ENCODE measurements around the gene SARS1.
"Not testable (repeated sequence)": the region's sequence is repeated elsewhere in the genome, so short reads cannot be mapped to it uniquely, and the experiment has no call there.

The SARS1 gene

GRCh38 chr1:109206339-109206738 lies 7.4 kb upstream of the SARS1 start:
- Histone ChIP-seq H3K27me3 (ENCODE audit: control insufficient read depth in 1 of 2, insufficient read depth in 2 of 2, low read length in 2 of 2) (no peaks in the 10 kb centered on the region), H3K4me3 (ENCODE audit: low read depth in 1 of 2, low read length in 2 of 2) (no peak overlapping the region), H3K9me3 (ENCODE audit: control insufficient read depth in 1 of 2, low read length in 2 of 2) (no peaks in the 10 kb centered on the region), H3K27ac (ENCODE audit: low read depth, low read length) (no peak overlapping the region), H3K9ac (ENCODE audit: low read depth in 1 of 2, low read length in 2 of 2) (no peak overlapping the region), H3K36me3 (ENCODE audit: control insufficient read depth in 1 of 2, insufficient read depth in 2 of 2, low read length in 2 of 2) (peaks cover 6 to 11% of the 10 kb centered on the region in 2 donors), H3K4me1 (ENCODE audit: control insufficient read depth in 1 of 2, insufficient read depth in 2 of 2, low read length in 2 of 2) (peaks cover 14 to 15% of the 10 kb centered on the region in 2 donors)

GRCh38 chr1:109207467-109208103 lies 6.1 kb upstream of the SARS1 start:
- no peak overlapping the region for H3K9ac ChIP-seq (ENCODE audit: low read depth in 1 of 2, low read length in 2 of 2)
- no peaks in the 10 kb centered on the region for H3K27me3 ChIP-seq (ENCODE audit: control insufficient read depth in 1 of 2, insufficient read depth in 2 of 2, low read length in 2 of 2)
- peaks cover 14 to 15% of the 10 kb centered on the region in 2 donors for H3K4me1 ChIP-seq (ENCODE audit: control insufficient read depth in 1 of 2, insufficient read depth in 2 of 2, low read length in 2 of 2)
- no peak overlapping the region for H3K4me3 ChIP-seq (ENCODE audit: low read depth in 1 of 2, low read length in 2 of 2)
- no peak overlapping the region for H3K27ac ChIP-seq (ENCODE audit: low read depth, low read length)
- peaks cover 6 to 7% of the 10 kb centered on the region in 2 donors for H3K36me3 ChIP-seq (ENCODE audit: control insufficient read depth in 1 of 2, insufficient read depth in 2 of 2, low read length in 2 of 2)
- H3K9me3 ChIP-seq (ENCODE audit: control insufficient read depth in 1 of 2, low read length in 2 of 2): no peaks in the 10 kb centered on the region

DNA sequence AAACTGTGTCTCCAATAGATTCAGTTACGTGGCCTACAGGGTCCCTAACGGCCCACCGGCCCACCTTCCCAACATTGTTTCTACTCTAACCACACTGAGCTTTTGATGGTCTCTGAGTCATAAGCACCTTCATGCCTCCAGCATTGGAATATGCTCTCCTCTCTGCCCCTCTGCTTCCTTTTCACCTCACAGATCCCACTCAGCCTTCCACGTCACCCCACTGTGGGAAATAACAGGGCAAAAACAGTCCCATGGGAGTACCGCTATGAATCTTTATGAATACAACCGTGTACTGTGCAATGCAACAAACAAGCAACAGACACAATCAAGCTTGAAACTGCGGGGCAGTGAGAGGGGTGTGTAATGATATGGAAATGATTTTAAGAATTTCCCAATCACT lies 5.3 kb upstream of the SARS1 start:
- H3K9ac ChIP-seq (ENCODE audit: low read depth in 1 of 2, low read length in 2 of 2): peak overlapping the region in 1 of 2 donors; percentile 5
- H3K36me3 ChIP-seq (ENCODE audit: control insufficient read depth in 1 of 2, insufficient read depth in 2 of 2, low read length in 2 of 2): peaks cover under 1 to 6% of the 10 kb centered on the region in 2 donors
- H3K27ac ChIP-seq (ENCODE audit: low read depth, low read length): no peak overlapping the region
- peak overlapping the region; percentile 36 to 64 for H3K4me3 ChIP-seq (ENCODE audit: low read depth in 1 of 2, low read length in 2 of 2)
- no peaks in the 10 kb centered on the region for H3K27me3 ChIP-seq (ENCODE audit: control insufficient read depth in 1 of 2, insufficient read depth in 2 of 2, low read length in 2 of 2)
- peaks cover 14 to 18% of the 10 kb centered on the region in 2 donors for H3K4me1 ChIP-seq (ENCODE audit: control insufficient read depth in 1 of 2, insufficient read depth in 2 of 2, low read length in 2 of 2)
- H3K9me3 ChIP-seq (ENCODE audit: control insufficient read depth in 1 of 2, low read length in 2 of 2): no peaks in the 10 kb centered on the region

DNA sequence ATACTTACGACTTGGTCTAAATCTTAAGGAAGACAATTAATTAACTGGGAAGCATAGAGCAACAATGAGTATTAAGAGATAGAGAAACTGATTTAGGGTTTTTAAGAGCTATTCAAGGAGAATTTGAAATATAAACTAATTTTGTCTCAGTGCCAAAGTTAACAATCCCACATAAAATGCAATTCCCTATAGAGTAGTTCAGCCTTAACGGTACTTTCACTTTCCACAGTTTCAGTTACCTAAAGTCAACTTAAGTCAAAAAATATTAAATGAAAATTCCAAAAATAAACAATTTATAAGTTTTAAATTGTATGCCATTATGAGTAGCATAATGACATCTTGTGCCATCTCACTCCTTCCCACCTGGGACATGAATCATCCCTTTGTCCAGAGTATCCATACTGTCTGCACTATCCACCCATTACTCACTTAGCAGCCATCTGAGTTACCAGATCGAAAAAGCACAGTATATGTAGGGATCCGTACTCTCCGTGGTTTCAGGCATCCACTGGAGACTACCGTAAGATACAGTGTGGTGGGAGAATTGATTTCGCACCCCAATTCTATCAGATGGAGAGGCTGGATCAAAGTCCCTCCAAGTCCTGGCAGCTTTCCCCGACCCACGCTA lies 4.8 kb upstream of the SARS1 start:
- no peak overlapping the region for H3K27ac ChIP-seq (ENCODE audit: low read depth, low read length)
- H3K4me3 ChIP-seq (ENCODE audit: low read depth in 1 of 2, low read length in 2 of 2): peak overlapping the region; percentile 36 to 64

DNA sequence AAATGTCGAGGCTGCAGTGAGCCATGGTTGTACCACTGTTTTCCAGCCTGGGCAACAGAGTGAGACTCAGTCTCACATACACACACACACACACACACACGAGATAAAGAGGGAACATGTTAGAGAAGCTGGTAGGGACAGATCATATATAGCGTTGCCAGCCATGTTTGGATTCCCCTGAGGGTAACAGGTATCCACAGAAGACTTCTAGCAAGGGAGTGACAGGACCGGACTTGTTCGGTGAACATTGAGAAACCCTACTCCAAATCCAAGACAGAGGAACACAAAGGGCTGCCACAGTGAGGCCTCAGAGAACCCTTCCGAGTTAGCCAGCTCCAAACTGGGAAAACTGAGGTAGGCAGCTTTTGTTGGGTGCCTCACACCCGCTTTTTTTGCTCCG lies 3.7 kb upstream of the SARS1 start:
- Histone ChIP-seq H3K4me3 (ENCODE audit: low read depth in 1 of 2, low read length in 2 of 2) (no peak overlapping the region), H3K9me3 (ENCODE audit: control insufficient read depth in 1 of 2, low read length in 2 of 2) (no peaks in the 10 kb centered on the region), H3K9ac (ENCODE audit: low read depth in 1 of 2, low read length in 2 of 2) (no peak overlapping the region), H3K27me3 (ENCODE audit: control insufficient read depth in 1 of 2, insufficient read depth in 2 of 2, low read length in 2 of 2) (no peaks in the 10 kb centered on the region), H3K4me1 (ENCODE audit: control insufficient read depth in 1 of 2, insufficient read depth in 2 of 2, low read length in 2 of 2) (peaks cover 16 to 25% of the 10 kb centered on the region in 2 donors), H3K36me3 (ENCODE audit: control insufficient read depth in 1 of 2, insufficient read depth in 2 of 2, low read length in 2 of 2) (no peaks in the 10 kb centered on the region), H3K27ac (ENCODE audit: low read depth, low read length) (no peak overlapping the region)

More for the DNA sequence above, 4.8 kb upstream of the SARS1 start:
- peak overlapping the region; percentile 20 to 31 for H3K9ac ChIP-seq (ENCODE audit: low read depth in 1 of 2, low read length in 2 of 2)
- H3K36me3 ChIP-seq (ENCODE audit: control insufficient read depth in 1 of 2, insufficient read depth in 2 of 2, low read length in 2 of 2): peaks cover 0 to 6% of the 10 kb centered on the region in 2 donors
- H3K9me3 ChIP-seq (ENCODE audit: control insufficient read depth in 1 of 2, low read length in 2 of 2): no peaks in the 10 kb centered on the region
- peaks cover 14 to 19% of the 10 kb centered on the region in 2 donors for H3K4me1 ChIP-seq (ENCODE audit: control insufficient read depth in 1 of 2, insufficient read depth in 2 of 2, low read length in 2 of 2)
- no peaks in the 10 kb centered on the region for H3K27me3 ChIP-seq (ENCODE audit: control insufficient read depth in 1 of 2, insufficient read depth in 2 of 2, low read length in 2 of 2)

DNA sequence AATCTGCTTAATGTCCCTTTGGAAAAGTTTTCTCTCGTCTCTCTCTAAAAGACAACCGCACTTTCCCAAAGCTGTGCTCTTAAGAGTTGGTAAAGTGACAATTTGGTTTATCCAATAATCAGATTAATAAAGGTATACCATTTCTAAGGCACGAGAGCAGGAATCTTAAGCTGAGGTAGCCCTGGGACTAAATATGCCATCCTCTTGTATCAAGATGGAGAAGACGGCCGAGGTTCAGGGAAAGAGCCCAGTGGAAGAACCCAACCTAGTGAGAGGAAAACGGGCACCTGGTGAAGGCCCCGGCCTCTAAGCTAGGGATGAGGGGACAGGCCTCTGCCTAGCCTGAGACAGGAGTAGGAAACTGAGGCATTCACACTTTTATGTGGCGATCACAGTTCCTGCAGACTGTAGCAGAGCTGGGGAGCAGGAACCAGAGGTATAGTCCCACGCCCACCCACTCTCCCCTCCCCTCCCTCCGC lies 334 bp upstream of the SARS1 start:
- peak overlapping the region; percentile 5 for H3K27ac ChIP-seq (ENCODE audit: low read depth, low read length)
- H3K27me3 ChIP-seq (ENCODE audit: control insufficient read depth in 1 of 2, insufficient read depth in 2 of 2, low read length in 2 of 2): no peaks in the 10 kb centered on the region
- H3K36me3 ChIP-seq (ENCODE audit: control insufficient read depth in 1 of 2, insufficient read depth in 2 of 2, low read length in 2 of 2): no peaks in the 10 kb centered on the region
- peak overlapping the region; percentile 63 to 86 for H3K9ac ChIP-seq (ENCODE audit: low read depth in 1 of 2, low read length in 2 of 2)
- H3K4me3 ChIP-seq (ENCODE audit: low read depth in 1 of 2, low read length in 2 of 2): peak overlapping the region; percentile 91 to 96
- no peaks in the 10 kb centered on the region for H3K9me3 ChIP-seq (ENCODE audit: control insufficient read depth in 1 of 2, low read length in 2 of 2)
- peaks cover 26 to 40% of the 10 kb centered on the region in 2 donors for H3K4me1 ChIP-seq (ENCODE audit: control insufficient read depth in 1 of 2, insufficient read depth in 2 of 2, low read length in 2 of 2)

GRCh38 chr1:109214695-109215623 lies 1.2 kb downstream of the SARS1 start:
- Histone ChIP-seq H3K36me3 (ENCODE audit: control insufficient read depth in 1 of 2, insufficient read depth in 2 of 2, low read length in 2 of 2) (no peaks in the 10 kb centered on the region), H3K27ac (ENCODE audit: low read depth, low read length) (peak overlapping the region; percentile 73), H3K4me1 (ENCODE audit: control insufficient read depth in 1 of 2, insufficient read depth in 2 of 2, low read length in 2 of 2) (peaks cover 16 to 29% of the 10 kb centered on the region in 2 donors), H3K27me3 (ENCODE audit: control insufficient read depth in 1 of 2, insufficient read depth in 2 of 2, low read length in 2 of 2) (no peaks in the 10 kb centered on the region), H3K9ac (ENCODE audit: low read depth in 1 of 2, low read length in 2 of 2) (peak overlapping the region; percentile 86 to 87), H3K9me3 (ENCODE audit: control insufficient read depth in 1 of 2, low read length in 2 of 2) (no peaks in the 10 kb centered on the region), H3K4me3 (ENCODE audit: low read depth in 1 of 2, low read length in 2 of 2) (peak overlapping the region; percentile 91 to 96)

DNA sequence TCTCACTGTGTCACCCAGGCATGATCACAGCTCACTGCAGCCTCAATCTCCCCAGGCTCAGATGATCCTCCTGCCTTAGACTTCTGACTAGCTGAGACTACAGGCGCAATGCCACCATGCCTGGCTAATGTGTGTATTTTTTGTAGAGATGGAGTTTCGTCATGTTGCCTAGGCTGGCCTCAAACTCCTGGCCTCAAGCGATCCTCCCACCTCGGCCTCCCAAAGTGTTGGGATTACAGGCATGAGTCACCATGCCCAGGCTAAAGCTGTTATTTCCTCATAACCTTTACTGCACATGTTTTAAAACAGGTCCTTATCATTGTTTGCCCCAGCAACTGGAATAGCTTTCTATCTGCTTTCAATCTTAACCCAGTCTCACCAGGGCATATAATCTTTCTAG lies 2.9 kb downstream of the SARS1 start:
- Histone ChIP-seq H3K27ac (ENCODE audit: low read depth, low read length) (no peak overlapping the region), H3K27me3 (ENCODE audit: control insufficient read depth in 1 of 2, insufficient read depth in 2 of 2, low read length in 2 of 2) (no peaks in the 10 kb centered on the region), H3K9me3 (ENCODE audit: control insufficient read depth in 1 of 2, low read length in 2 of 2) (no peaks in the 10 kb centered on the region), H3K9ac (ENCODE audit: low read depth in 1 of 2, low read length in 2 of 2) (no peak overlapping the region), H3K4me1 (ENCODE audit: control insufficient read depth in 1 of 2, insufficient read depth in 2 of 2, low read length in 2 of 2) (peaks cover 16 to 29% of the 10 kb centered on the region in 2 donors), H3K4me3 (ENCODE audit: low read depth in 1 of 2, low read length in 2 of 2) (no peak overlapping the region), H3K36me3 (ENCODE audit: control insufficient read depth in 1 of 2, insufficient read depth in 2 of 2, low read length in 2 of 2) (no peaks in the 10 kb centered on the region)

GRCh38 chr1:109218516-109218915 lies 4.8 kb downstream of the SARS1 start:
- no peak overlapping the region for H3K9ac ChIP-seq (ENCODE audit: low read depth in 1 of 2, low read length in 2 of 2)
- H3K9me3 ChIP-seq (ENCODE audit: control insufficient read depth in 1 of 2, low read length in 2 of 2): no peaks in the 10 kb centered on the region
- peaks cover 0 to 3% of the 10 kb centered on the region in 2 donors for H3K36me3 ChIP-seq (ENCODE audit: control insufficient read depth in 1 of 2, insufficient read depth in 2 of 2, low read length in 2 of 2)
- H3K27ac ChIP-seq (ENCODE audit: low read depth, low read length): no peak overlapping the region
- no peak overlapping the region for H3K4me3 ChIP-seq (ENCODE audit: low read depth in 1 of 2, low read length in 2 of 2)
- H3K4me1 ChIP-seq (ENCODE audit: control insufficient read depth in 1 of 2, insufficient read depth in 2 of 2, low read length in 2 of 2): peaks cover 16 to 24% of the 10 kb centered on the region in 2 donors
- no peaks in the 10 kb centered on the region for H3K27me3 ChIP-seq (ENCODE audit: control insufficient read depth in 1 of 2, insufficient read depth in 2 of 2, low read length in 2 of 2)

GRCh38 chr1:109221201-109221600 lies 7.5 kb downstream of the SARS1 start:
- not testable (repeated sequence) for H3K4me3 ChIP-seq (ENCODE audit: low read depth in 1 of 2, low read length in 2 of 2); H3K4me1 ChIP-seq (ENCODE audit: control insufficient read depth in 1 of 2, insufficient read depth in 2 of 2, low read length in 2 of 2); H3K9ac ChIP-seq (ENCODE audit: low read depth in 1 of 2, low read length in 2 of 2); H3K9me3 ChIP-seq (ENCODE audit: control insufficient read depth in 1 of 2, low read length in 2 of 2); H3K27me3 ChIP-seq (ENCODE audit: control insufficient read depth in 1 of 2, insufficient read depth in 2 of 2, low read length in 2 of 2); H3K27ac ChIP-seq (ENCODE audit: low read depth, low read length)
- H3K36me3 ChIP-seq (ENCODE audit: control insufficient read depth in 1 of 2, insufficient read depth in 2 of 2, low read length in 2 of 2): peaks cover 0 to 21% of the 10 kb centered on the region in 2 donors
